NOMO-1 treated with DMSO at 0.1 percent for 48 hours (cell line): ENCODE results near the gene ZNF524.

ENCODE experiments used
- DNase-seq: peaks from one replicate; lab custom pipeline; 2025; ENCODE audit not compliant: unreplicated experiment; lab: John Stamatoyannopoulos, UW

ZNF524 gene

DNA sequence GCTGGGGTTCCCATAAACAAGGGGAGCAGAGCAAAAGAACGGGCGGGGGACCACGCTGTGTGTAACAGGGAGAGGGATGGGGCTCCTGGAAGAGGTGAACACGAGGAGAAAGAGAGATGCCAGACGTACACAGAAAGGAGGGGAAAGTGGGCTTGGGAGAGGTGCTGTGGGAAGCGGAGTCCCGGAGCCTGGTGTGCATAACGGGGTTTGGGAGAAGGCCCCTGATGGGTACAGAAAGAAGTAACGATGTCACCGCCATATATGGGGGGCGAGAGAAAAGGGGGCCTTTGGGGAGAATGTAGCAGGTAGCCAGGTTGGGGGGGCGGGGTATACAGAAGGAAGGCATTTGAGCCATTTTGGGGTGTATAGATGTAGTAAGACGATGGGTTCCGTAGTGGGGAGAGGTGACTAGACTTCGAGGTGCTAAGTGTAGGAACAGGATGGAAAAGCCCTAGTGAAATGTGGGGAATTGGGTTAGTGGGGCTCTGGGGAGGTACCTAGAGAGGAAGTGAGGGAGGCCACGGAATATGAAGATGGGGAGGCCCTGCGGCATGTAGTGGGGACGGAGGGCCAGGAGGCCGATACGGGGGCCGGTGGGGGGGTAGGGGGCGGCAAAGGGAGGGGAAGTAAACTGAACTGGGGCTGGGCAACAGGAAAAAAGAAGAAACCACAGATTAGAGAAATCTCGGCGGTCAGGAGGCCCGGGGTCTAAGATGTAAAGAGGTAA, 41.5 kb downstream of the ZNF524 start:
- DNase-seq: peak; percentile 23

DNA sequence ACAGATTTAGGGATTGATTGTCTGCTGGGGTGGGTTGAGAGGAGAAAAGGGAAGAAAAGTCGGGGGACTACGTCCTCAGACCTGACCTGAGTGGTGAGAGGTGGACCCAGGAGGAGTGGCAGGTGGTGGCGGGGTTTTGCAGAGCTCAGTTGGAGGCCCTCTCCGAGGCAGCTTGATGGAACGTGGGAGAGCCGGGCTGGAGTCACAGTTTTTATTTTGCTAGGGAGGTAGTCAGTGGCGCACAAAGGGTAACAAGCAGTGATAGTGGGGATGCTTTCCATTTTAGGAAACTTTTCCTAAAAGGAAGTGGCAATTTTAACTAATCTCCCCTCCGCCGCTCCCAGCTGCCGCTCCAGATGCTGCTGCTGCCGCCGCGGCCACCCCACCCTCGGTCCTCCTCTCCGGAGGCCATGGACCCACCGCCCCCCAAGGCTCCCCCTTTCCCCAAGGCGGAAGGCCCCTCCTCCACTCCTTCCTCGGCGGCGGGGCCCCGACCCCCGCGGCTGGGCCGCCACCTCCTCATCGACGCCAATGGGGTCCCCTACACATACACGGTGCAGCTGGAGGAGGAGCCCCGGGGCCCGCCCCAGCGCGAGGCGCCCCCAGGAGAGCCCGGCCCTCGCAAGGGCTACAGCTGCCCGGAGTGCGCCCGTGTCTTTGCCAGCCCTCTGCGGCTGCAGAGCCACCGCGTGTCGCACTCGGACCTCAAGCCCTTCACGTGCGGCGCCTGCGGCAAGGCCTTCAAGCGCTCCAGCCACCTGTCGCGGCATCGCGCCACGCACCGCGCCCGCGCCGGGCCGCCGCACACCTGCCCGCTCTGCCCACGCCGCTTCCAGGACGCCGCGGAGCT, 42.3 kb downstream of the ZNF524 start:
- no peak for DNase-seq

DNA sequence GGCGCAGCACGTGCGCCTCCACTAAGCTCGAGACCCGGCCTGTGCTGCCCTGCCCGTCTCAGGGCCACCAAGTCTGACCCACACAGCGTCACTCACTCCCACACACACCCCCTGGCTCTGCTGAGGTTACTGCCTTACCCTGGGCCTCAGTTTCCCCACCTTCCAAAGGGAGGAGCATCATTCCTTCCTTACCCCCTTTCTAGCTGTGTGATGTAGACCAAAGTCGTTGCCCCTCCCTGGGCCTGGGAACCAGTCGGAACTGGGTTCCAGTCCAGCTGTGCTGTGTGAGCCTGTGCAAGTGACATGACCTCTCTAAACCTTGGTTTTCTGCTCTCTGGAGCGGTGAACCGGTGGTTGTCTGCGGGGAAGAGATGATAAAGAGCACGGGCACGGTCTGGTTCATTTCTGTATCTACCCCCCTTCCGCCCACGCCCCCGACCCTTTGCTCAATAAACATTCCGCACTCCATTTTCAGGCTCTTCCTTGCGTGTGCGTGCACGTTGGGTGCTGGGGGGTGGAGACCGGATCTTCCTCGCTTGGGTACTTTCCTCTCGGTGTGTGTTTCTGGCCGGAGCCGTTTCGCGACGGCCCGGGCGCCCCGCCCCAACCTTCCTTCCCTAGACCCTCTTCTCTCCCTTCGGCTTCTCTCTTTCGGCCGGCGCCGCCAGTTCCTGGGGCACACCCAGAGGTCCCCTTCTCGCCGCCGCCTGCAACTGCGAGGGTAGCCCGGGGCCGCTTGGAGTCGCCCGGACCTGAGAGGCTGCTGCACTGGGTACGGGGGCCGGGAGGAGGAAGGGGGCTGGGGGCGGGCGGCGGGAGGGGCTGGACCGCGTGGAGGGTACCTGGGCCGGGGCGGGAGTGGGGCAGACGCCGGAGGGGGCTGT, 43.2 kb downstream of the ZNF524 start, which contains the start of gene ZNF581:
Gene ZNF581 (plus strand): TSS at position 647 of the 884 bp plus-strand sequence. CDS start 923 bp downstream, outside the sequence.
- peak; percentile 69 for DNase-seq

GRCh38 chr19:55643887-55644176, 43.7 kb downstream of the ZNF524 start:
- DNase-seq: no peak

- DNase-seq: no peak
Observed at GRCh38 chr19:55644191-55644833, 44.2 kb downstream of the ZNF524 start.

DNA sequence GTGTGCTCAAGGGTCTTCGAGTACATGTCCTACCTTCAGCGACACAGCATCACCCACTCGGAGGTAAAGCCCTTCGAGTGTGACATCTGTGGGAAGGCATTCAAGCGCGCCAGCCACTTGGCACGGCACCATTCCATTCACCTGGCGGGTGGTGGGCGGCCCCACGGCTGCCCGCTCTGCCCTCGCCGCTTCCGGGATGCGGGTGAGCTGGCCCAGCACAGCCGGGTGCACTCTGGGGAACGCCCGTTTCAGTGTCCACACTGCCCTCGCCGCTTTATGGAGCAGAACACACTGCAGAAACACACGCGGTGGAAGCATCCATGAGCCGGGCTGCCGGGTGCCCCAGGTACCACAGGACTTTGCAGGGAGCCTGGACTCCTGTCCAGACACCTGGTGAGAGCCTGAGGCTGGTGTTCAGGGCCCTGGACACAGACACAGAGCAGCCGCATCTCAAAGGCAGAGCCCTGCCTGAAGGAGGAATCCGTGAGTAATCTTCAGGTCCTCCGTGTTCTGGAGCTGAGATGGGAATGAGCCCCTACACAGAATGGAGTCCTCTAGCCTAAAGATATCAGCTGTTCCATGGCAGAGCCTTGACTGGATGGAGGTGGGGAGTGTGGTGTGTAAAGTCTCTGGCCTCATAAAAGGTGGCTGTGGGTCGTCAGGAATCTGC, 44.9 kb downstream of the ZNF524 start:
- DNase-seq: no peak

DNA sequence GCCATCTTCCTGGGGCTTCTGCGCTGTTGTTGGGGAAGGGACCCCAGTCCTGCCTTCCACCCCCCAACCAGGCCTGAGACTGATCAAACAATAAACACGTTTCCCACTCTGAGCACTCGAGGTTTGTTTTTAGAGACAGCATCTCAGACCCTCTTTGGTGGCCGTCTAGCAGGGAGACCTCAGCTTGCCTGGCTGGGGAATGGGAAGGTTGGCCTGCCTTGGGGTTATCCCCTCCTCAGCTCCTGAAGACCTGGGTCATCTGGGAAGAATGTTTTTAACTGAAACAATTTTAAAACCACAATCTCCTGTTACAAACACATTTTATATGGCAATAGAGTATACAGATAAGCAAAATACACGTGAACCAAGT, 45.4 kb downstream of the ZNF524 start:
- no peak for DNase-seq

DNA sequence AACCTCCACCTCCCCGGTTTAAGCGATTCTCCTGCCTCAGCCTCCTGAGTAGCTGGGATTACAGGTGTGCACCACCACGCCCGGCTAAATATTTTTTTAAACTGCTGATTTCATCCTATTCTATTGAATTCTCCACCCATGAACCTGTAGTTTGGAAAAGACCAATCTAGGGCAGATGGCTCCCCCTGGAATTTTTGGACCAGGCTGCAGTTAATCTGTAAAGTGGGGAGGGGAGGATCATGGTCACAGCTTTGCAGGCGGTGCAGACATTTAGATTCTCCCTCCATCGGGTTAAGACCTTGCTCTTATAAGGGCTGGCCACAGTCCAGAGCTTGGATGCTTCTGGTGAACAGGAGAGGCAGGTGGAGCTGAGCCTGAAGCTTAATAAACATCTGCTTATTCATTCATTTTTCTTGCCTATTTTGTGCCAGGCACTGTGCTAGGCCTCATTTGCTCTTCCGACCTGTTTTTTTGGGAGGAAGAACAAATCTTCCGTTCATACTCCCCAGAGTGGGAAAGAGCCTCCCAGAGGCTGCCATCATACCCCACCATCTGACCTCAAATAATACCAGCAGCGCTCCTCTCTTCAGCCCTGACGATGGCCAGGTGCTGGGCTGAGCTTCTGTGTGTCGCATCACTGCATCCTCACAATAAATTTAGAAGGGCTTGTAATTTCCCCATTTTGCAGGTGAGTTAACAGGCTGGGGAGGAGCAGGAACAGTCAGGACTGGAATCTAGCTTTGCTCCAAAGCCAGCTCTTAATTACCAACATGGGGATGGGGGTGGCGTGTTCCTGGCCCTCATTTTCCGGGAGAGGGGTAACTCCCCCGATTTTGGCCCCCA, 47.0 kb downstream of the ZNF524 start:
- no peak for DNase-seq

GRCh38 chr19:55647732-55648584, 47.9 kb downstream of the ZNF524 start, which contains the start of gene CCDC106:
TSS of gene CCDC106 (plus strand) at chr19:55648212. CDS start at chr19:55649047, 835 bp downstream.
- DNase-seq: peak; percentile 53

- no peak for DNase-seq
Observed at GRCh38 chr19:55648585-55649267, 48.6 kb downstream of the ZNF524 start.

GRCh38 chr19:55649268-55650125, 49.4 kb downstream of the ZNF524 start:
- no peak for DNase-seq

- no peak for DNase-seq
Observed at GRCh38 chr19:55650126-55650557, 50.1 kb downstream of the ZNF524 start.

GRCh38 chr19:55650602-55651230, 50.6 kb downstream of the ZNF524 start:
- DNase-seq: no peak

DNA sequence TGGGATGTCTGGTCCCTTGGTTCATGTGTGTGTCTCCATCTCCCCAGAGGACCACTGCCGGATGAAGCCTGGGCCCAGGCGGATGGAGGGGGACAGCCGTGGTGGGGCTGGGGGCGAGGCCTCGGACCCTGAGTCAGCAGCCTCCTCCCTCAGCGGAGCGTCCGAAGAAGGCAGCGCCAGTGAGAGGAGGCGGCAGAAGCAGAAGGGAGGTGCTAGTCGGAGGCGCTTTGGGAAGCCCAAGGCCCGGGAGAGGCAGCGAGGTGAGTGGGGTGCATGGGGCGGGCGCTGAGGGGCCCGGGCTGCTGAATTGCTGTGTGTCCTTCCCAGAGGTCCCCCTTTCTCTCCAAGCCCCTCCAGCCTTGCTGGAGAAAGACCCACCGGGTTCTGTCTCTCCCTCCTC, 51.1 kb downstream of the ZNF524 start:
- no peak for DNase-seq

DNA sequence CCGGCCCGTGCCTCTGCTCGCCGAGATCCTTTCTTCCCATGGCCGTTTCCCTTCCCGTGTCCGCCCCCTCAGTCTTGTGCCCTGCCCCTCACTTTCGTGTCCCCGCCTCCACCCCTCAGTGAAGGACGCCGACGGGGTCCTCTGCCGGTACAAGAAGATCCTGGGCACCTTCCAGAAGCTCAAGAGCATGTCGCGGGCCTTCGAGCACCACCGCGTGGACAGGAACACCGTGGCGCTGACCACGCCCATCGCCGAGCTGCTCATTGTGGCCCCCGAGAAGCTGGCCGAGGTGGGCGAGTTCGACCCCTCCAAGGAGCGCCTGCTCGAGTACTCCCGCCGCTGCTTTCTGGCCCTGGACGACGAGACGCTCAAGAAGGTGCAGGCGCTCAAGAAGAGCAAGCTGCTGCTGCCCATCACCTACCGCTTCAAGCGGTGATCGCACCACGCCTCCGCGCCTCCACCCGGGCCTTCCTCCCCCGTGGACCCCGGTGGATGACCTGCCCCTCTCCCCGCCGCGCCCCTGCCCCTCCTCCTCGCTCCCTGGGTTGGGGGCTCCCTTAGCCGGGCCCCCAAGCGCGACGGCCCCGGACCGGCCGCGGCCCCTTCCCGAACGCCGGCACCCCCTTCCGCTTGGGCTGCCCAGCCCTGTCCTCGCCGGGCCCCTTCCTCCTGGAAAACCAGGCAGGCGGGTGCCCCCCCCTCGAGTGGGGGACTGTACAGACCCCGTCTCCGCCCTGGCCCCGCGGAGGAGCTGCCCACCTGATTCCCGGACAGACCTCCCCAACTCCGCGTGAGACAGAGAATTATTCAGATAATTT, 52.4 kb downstream of the ZNF524 start:
- no peak for DNase-seq
